HG03442 (cell line): ENCODE measurements around the gene MARCO.
A peak's percentile ranks its signal among the peaks of the same experiment; 100 is the strongest.
"Not testable (repeated sequence)": the region's sequence is repeated elsewhere in the genome, so short reads cannot be mapped to it uniquely, and the experiment has no call there.

ENCODE experiments used
- ATAC-seq: cut with Tn5 transposase; IDR thresholded peaks from one replicate; pipeline ENCODE4 v1.9.1; 2021; ENCODE audit warnings: mild to moderate bottlenecking, moderate library complexity; ENCODE audit not compliant: unreplicated experiment

The MARCO gene

DNA sequence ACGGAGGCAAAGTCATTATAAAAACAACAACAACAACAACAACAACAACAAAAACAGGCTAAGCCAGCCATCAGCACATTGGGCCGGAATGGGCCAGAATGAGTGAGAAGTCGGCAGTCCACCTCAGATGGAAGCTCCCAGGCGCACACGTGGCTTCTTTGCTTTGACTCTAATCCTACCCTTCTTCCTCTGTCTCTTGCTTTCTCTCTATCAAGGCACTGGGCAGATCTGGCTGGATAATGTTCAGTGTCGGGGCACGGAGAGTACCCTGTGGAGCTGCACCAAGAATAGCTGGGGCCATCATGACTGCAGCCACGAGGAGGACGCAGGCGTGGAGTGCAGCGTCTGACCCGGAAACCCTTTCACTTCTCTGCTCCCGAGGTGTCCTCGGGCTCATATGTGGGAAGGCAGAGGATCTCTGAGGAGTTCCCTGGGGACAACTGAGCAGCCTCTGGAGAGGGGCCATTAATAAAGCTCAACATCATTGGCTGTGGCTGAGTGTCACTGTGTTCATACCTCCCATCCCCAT is 52.2 kb downstream of the MARCO start:
- no peak for ATAC-seq

DNA sequence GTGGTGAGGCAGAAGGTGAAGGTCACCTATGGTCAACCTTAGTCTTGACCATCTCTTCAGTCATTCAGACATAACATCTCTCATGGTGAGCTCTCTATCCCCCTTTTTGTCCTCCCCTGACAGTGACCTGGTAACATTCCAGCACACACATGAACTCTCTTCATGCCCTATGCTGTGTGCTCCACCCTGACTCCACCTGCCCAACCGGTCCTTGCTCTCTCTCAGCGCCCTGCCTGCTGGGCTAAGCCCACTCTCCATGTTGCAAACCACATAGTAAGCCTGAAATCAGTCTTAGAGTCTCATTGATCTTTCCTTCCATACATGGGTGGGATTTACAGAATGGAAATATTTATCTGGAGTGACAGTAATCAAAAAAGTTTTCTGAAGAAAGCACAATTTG is 52.8 kb downstream of the MARCO start:
- ATAC-seq: no peak

DNA sequence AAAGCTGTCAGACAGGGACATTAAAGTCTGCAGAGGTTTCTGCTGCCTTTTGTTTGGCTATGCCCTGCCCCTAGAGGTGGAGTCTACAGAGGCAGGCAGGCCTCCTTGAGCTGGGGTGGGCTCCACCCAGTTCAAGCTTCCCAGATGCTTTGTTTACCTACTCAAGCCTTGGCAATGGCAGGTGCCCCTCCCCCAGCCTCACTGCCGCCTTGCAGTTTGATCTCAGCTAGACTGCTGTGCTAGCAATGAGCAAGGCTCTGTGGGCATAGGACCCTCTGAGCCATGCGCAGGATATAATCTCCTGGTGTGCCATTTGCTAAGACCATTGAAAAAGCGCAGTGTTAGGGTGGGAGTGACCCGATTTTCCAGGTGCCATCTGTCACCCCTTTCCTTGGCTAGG is 61.9 kb downstream of the MARCO start:
- not testable (repeated sequence) for ATAC-seq

DNA sequence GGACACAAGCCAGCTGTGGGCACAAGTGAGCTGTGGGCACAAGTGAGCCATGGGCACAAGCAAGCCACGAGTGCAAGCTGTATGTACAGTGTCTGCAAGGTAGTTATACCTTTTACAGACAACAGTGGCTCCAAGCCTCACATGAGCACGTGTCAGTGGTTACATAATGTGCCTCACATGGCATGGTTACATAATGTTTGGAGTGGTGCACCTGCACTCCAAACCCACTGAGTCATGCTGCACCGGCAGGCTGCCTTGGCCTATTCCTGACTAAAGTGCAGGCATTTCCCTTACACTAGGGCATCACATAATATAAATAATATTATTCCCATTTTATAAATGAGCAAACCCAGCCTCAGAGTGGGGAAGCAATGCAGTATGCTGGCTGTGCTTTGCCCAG is 62.6 kb downstream of the MARCO start:
- no peak for ATAC-seq

DNA sequence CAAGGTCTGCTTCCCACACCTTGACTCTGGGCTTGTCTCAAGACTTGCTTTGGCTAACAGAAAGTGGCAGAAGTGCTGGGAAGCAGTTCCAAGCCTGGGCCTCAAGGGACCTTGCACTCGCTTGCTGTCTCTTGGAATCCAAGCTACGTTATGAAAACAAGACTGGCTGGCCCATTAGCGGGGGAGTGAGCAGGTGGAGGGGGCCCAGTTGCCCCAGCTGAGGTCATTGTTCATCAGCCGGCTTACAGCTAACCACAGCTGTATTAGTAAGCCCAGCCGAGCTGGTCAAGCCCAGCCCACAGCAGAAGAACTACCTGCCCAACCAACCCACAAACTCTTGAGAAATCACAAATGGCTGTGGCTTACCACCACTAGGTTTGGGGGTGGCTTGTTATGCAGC is 63.1 kb downstream of the MARCO start:
- ATAC-seq: no peak

DNA sequence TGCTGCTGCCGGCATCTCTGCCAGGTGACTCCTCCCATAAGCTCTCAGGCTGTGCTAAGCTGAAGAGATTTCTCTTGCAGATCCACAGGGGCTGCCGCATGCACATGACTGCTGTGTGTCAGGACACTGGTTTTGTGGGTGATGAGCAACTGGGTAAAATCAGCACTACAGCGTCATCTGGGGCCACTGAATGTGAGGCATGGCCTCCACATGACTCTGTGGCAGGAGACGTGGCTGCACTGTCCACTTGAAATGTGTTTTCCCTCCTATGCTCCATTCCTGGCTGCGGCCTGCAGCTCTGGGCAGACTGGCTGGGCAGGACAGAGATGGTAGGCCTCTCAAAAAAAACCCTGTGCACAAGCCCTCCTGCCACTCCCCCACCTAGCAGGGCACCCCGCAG is 63.6 kb downstream of the MARCO start:
- no peak for ATAC-seq

DNA sequence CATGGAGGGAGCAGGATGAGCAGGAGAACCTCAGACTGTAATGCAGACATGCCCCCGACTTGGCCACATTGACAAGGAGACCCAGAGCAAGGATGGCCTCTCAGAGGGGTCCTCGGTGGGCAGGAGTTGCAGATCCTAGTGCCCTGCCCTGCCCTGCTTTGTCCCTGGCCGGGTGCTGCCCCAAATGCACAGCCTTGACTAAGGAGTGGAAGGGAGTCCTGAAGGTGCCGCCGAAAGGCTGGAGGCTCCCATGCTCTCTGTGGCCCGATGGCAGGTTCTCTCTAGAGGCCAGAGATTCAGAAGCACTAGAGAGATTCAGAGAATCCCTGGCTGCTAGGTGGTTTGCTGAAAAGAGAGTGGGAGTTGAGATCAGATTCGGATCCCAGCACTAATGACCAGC is 64.4 kb downstream of the MARCO start:
- no peak for ATAC-seq

DNA sequence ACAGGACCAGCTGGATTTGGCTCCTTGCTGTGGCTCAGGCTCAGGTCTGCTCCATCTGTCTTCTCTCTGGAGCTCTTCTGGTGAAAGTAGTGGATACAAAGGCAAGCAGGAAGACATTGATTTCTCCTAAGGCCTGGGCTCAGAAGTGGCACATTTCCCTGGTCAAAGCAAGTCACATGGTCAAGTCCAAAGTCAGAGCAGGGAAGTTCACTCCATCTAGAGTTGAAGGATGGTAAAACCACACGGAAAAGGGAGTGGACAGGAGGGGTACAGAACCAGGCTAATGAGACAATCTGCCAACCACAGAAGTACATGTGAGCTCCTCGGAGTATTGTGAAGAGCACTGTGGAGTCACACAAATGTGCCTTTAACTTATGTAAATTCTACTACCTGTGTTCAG is 66.1 kb downstream of the MARCO start:
- ATAC-seq: no peak

DNA sequence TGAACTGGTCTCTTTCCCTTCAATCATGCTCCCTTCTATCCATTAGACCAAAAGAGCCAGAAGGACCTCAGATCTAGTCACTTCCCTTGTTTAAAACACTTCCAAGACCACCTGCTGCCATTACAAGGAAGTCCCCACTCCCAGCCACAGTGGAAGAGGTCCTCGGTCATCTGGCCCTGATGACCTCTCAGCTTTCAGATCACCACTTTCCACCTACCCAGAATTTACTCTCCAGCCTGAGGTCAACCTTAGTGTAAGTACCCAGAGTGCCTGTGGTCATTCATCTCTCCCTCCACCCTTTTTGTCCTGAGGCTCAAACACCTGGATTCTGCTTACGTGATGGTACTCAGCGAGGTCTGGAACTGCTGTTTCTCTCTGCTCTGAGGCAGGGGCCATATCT is 67.1 kb downstream of the MARCO start:
- no peak for ATAC-seq

DNA sequence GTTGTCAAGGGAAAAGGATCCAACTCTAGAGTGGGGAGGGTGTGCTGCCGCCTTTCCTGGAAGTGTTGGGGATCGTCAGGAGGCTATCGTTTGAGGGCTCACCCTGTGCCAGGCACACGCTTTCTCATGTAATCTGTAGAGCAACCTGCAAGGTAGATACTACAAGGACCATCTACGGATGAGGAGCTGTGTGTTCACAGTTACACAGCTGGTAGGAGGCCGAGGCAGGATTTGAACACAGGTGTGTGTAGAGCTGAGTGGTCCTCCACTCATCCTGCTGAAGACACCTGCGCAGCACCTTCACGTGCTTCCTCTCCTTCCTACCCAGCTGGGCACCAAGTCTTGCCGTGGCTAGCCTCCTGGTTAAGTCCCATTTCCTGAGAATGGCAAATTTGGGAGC is 68.3 kb downstream of the MARCO start:
- no peak for ATAC-seq

DNA sequence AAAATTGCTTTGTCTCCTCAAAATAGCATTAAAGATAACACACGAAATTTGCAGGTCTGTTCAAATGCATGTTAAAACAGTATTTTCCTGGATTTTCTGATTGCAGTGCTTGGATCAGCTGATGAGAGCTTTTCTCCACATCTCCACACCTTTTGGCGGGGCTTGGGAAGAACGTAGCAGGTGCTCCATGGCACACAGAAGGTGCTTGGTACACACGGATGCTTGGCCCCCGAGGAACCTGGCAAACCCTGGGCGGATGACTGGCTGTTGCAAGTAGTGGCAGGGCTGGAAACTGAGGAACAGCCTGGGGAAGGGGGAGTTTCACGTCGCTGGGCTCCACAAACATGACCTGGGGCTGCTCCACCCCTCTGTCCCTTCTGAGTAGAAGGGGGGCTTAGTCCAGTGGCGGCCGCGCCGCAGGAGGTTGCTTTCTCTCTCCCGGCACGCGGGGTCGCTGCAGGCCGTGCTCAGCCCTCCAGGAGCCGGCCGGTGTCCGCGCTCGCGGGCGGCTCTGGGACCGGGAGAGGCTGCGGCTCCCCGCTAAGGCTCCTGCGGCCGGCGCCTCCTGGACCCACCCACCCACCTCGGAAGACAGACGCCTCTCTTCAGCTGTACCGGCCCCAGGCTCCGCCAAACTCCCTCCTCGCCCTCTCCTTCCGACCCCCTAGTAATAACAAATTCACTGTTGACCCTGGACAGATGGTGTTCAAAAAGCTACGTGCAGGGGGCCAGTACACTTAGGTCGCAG is 69.3 kb downstream of the MARCO start:
- peak; percentile 58 for ATAC-seq

DNA sequence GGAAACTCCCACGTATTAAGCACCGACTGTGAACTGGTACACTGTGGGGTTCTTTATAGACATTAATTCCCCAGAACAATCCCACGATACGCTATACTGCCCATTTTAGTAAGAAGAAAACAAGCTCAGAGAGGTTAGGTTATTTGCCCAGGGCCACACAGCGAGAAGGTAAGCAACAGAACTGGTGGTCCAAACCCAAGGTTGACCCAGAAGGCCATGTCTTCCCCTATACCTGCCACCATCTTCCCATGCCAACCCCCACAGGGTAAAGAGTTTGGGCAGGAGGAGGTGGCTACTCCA is 69.9 kb downstream of the MARCO start:
- ATAC-seq: no peak

DNA sequence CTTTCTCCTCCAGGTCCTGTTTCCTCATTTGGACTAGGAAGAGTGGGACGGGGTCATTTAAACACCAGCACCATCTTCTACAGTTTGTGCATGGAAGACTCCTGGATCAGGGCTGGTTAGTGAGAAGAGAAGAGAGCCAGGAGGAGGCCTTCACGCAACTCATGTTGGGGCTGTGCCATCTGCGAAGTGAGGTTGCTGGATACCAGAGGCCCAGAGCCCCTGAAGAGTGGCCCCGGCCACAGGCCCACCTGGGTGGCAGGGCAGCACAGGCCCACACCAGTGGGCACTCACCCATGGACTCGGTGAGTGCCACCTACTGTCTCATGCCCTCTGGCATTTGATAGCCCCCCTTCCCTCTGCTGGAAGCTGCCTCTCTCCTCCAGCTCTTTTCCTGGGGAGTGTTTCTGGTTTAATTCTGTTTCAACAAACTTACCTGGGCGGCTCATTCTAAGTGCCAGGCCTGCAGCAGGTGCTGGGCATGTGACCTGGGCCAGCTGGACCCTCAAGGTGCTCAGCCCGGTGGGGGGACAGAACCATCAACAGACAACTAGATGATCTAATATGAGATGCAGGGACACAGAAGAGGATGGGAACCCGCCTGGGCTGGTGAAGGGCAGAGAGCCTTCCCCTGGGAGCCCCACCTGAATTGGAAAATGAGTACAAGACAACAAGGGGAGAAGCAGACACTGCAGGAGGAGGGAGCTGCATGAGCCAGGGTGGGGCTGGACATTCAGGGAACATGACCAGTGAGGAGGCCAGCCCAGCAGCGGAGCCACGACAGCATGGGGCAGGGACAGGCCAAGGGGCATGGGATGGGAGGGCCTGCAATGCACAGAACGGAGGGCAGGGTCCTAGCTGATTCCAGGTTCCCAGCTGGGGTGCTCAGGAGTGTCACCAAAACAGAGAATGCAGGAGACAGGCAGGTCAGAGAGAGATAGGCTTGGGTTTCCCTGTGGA is 70.6 kb downstream of the MARCO start:
- no peak for ATAC-seq

DNA sequence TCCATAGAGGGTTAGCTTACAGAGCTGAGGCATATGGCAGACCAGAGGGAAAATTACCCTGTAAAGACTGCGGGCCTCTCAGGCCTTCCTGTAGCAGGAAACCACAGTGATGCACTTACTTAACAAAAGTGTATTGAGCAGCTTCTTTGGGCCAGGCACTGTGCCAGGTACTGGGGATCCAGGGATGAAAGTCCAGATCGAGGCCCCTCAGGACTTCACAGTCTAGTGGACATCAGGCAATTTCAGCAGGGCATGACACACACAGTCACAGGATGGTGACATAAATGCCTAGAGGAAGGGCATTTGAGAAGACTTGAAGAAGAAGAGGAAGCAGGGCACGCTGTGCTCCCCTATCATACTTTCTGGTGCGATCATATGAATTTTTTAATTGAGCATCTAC is 71.7 kb downstream of the MARCO start:
- no peak for ATAC-seq

DNA sequence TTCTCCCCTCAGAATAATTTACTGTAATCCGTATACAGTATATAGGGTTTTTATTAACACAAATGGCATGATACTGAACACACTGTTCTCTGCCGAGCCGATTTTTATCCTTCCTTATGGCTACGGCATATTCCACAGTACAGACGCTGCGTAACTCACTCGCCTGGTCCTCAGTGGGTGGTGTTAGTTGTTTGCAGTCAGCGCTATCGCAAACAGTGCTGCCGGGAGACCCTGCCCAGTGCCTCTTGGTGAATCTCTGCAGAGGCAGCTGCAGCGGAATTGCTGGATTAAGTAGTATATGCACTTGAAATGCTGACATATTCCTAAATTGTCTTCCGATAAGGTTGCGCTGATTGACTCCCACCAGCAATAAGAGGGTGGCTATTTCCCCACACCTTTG is 73.9 kb downstream of the MARCO start:
- ATAC-seq: no peak

DNA sequence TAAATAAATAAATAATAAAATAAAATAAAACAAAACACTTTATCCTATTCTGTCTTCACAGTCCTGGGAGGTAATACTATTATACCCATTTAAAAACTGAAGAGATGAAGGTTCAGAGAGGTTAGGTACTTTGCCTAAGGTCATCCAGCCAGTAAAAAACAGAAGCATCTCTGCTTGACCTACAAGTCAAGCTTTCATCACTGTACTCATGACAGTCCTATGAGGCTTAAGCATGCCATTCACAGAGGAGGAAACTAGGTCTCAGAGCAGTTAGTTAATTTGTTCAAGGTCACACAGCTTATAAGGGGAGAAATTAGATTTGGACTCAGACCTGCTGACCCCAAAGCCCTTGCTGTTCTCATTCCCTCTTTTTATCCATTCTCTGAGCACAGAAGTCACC is 77.5 kb downstream of the MARCO start:
- no peak for ATAC-seq

DNA sequence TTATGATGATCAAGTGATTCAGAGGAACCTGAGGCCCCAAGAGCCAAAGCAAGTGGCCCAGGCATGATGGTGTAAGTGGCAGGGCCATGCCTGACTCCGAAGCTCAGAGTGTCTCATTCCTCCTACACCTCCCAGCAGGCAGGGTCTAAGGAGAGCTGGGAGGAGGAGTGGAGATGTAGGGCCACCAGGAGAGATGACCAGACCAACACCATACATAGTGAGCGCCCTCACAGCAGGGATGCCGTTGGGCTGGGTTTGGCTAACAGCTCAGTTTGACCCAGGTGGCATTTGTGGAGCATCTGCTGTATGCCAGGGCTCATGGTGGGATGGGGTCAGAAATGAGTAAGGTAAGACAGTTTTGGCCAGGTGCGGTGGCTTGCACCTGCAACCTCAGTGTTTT is 80.7 kb downstream of the MARCO start:
- no peak for ATAC-seq

DNA sequence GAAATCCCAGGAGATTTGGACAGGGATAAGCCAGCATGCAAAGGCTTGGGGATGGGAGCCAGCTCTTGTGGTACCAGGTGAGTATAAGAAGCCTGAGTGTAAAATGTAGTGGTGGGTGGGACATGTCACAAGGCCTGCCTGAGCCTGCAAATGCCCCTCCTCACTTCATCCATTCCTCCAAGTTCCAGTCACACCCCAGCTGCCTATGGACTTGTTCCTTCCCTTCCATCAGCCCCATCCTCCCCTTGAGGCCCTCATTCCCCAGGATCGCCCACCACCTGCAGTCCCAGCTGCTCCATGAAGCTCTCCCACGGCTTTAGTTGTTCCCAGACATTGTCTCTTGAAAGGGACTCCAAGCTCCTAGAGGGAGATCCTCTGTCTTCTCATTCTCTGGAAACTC is 81.5 kb downstream of the MARCO start:
- ATAC-seq: no peak

DNA sequence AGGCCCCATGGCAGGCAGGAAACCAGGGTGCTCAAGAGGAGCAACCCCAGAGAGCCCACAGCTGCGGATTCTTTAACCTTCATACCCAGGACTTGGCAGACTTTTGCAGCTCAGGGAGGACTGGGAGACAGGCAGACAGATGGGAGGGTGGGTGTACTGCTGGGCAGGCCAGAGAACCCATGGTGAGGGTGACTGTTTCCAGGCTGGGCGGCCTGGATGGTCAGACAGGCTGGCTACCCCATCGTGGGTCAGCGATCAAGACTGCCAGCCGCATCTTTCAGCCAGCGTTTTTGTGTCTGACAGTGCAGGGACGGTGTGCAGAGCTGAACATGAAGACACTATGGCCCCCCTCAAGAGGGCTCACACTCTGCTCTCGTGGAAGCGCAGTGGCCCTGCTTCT is 82.2 kb downstream of the MARCO start:
- no peak for ATAC-seq

DNA sequence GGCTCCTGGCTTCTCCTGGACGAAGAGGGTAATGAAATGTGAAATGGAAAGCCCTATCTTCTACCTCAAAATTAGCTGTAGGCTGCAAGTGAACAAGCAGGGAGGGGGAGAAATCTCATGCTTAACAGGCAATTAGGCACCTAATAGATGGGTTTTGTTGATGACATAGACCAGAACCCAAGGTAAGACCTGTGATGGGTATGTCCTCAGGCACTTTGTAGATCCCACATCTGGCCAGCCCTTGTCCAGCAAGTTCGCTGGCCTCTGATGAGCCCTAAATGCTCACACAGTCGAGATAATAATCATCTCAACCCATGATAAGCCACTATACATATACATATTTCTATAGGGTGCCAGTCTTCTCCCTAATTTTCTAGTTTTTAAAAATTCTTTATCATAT is 82.6 kb downstream of the MARCO start:
- ATAC-seq: no peak

DNA sequence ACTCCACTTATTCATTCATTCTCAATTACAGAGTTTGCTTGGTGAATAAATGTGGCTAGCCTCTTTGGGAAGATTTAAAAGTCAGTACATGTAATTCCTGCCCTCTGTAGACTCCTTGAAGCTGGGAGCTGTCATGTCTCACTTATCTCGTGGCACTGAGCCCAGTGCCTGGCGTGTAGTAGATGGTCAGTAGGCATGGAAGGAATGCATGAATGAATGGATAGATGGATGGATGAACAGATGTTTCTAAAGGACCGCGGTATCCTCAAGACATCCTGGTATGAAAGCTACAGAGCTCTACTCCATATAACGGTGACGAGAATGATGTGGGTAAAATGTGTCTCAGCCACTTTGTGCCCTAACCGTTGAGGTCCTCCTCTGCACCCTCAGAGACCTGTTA is 83.0 kb downstream of the MARCO start:
- no peak for ATAC-seq

DNA sequence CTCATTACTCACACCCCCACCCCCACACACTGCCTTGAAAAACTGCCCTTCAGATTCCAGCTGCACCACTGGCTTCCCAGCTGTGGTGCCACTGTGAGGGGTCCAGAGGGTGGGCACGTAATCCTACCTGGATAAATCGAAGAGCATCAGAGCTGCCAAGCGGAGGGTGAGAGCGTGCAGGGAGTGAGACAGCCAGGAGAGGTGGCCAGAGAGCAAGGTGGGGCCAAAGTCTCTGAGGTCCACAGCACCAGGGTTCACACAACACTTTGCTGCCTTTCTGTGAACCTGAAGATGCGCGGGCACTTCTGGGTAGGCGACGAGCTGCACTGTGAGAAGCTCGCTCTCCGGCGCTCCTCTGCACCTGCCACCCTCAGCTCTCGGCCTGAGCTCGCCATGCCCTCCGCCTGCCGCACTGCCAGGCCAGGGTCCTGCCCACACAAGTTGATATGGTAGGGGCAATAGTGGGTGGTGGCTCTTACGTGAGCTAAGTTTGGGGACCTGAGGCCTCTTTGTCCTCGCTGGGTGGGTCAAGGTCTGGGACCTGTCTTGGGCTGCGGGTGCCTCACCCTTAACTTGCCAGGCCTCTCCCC is 83.9 kb downstream of the MARCO start:
- no peak for ATAC-seq
